Neural progenitor cell (in vitro differentiated cells): Measurements from ENCODE around the gene PRRX2.
"Not testable (repeated sequence)": the region's sequence is repeated elsewhere in the genome, so short reads cannot be mapped to it uniquely, and the experiment has no call there.

Experiments
- EZH2 ChIP-seq: fragments of 200-600 bp; sonication (generic); IDR thresholded peaks from 2 replicates; pipeline ENCODE4 v1.6.1; 2017; ENCODE audit warnings: antibody characterized with exemption, mild to moderate bottlenecking, moderate library complexity
- TF ChIP-seq, protein P1 (sequence below): fragments of 200-600 bp; sonication (generic); IDR thresholded peaks from 2 replicates; pipeline ENCODE4 v1.5.1; 2017; ENCODE audit warnings: antibody characterized with exemption, mild to moderate bottlenecking

DNA sequence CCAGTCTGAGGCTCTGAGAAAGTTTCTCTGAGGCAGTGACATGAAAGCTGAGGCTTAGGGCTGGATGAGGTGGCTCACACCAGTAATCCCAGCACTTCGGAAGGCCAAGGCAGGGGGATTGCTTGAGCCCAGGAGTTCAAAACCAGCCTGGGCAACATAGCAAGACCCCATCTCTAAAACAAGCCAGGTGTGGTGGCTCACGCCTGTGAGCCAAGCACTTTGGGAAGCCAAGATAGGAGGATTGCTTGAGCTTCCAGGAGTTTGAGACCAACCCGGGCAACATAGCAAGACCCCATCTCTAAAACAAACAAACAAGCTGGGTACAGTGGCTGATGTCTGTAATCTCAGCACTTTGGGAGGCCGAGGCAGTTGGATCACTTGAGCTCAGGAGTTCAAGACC is 83.6 kb downstream of the PRRX2 start:
- TF ChIP-seq, protein P1, sequence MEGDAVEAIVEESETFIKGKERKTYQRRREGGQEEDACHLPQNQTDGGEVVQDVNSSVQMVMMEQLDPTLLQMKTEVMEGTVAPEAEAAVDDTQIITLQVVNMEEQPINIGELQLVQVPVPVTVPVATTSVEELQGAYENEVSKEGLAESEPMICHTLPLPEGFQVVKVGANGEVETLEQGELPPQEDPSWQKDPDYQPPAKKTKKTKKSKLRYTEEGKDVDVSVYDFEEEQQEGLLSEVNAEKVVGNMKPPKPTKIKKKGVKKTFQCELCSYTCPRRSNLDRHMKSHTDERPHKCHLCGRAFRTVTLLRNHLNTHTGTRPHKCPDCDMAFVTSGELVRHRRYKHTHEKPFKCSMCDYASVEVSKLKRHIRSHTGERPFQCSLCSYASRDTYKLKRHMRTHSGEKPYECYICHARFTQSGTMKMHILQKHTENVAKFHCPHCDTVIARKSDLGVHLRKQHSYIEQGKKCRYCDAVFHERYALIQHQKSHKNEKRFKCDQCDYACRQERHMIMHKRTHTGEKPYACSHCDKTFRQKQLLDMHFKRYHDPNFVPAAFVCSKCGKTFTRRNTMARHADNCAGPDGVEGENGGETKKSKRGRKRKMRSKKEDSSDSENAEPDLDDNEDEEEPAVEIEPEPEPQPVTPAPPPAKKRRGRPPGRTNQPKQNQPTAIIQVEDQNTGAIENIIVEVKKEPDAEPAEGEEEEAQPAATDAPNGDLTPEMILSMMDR = not testable (repeated sequence)
- not testable (repeated sequence) for TF ChIP-seq EZH2
